Large intestine (tissue), 3 donors: ENCODE results near the gene FRAT1. TPM values are rescaled to one million over a fixed set of nuclear protein-coding genes. Genes with fewer than 3 reads are reported as not detected.
A peak's percentile ranks its signal among the peaks of the same experiment; 100 is the strongest.
"Not testable (repeated sequence)": the region's sequence is repeated elsewhere in the genome, so short reads cannot be mapped to it uniquely, and the experiment has no call there.

Experiments used
- DNase-seq, 2 donors: peaks; one replicate each; pipeline versions ENCODE4 v3.0.0 to v3.0.0-alpha.2; 2013
- H3K27ac ChIP-seq: one replicate; pipeline ENCODE4 v1.5.1; 2013; ENCODE audit warnings: low read length
- H3K27me3 ChIP-seq: 2 replicates; pipeline ENCODE4 v1.6.1; 2013; ENCODE audit warnings: low read length; ENCODE audit not compliant: control insufficient read depth, insufficient read depth
- H3K36me3 ChIP-seq: 2 replicates; pipeline ENCODE4 v1.6.1; 2013; ENCODE audit warnings: low read length; ENCODE audit not compliant: control insufficient read depth, insufficient read depth
- H3K4me1 ChIP-seq: one replicate; pipeline ENCODE4 v1.6.1; 2013; ENCODE audit warnings: low read length; ENCODE audit not compliant: control insufficient read depth, insufficient read depth
- H3K4me3 ChIP-seq: one replicate; pipeline ENCODE4 v1.5.1; 2013; ENCODE audit warnings: low read length
- H3K9me3 ChIP-seq: one replicate; pipeline ENCODE4 v1.6.1; 2013; ENCODE audit warnings: mild to moderate bottlenecking, low read depth, low read length, moderate library complexity; ENCODE audit not compliant: control insufficient read depth
- WGBS: methylation state at CpG from one replicate; pipeline ENCODE4 v1.1.5; 2013; ENCODE audit warnings: low lambda C conversion rate; ENCODE audit not compliant: insufficient coverage; 5-methylcytosine and 5-hydroxymethylcytosine counted together
- polyA plus RNA-seq: library from polyadenylated mRNA; unstranded; fragments of 120-200 nt; gene quantifications from one replicate; pipeline ENCODE4 v1.2.1, GENCODE V29; 2013

Gene FRAT1
- polyA plus RNA-seq, 1 donor: 5.6 TPM

GRCh38 chr10:97290576-97291356 lies 28.3 kb upstream of the FRAT1 start:
- H3K27me3 ChIP-seq, DNase-seq, H3K36me3 ChIP-seq, H3K9me3 ChIP-seq, H3K4me1 ChIP-seq: not testable (repeated sequence)
- no CpG with 5 or more reads among the region's 17 CpGs for WGBS
- Histone ChIP-seq H3K4me3 (peak overlapping the region; percentile 77), H3K27ac (peak overlapping the region; percentile 97)

- no peaks in the 10 kb centered on the region for H3K9me3 ChIP-seq
- H3K27ac ChIP-seq: peak overlapping the region; percentile 97
- no CpG with 5 or more reads among the region's 25 CpGs for WGBS
- H3K27me3 ChIP-seq: no peaks in the 10 kb centered on the region
- peak in 1 of 2 donors; percentile 18 for DNase-seq
- peak overlapping the region; percentile 77 for H3K4me3 ChIP-seq
- H3K36me3 ChIP-seq: peaks cover 9% of the 10 kb centered on the region
- H3K4me1 ChIP-seq: peaks cover 7% of the 10 kb centered on the region
Observed at GRCh38 chr10:97291357-97292096, 27.5 kb upstream of the FRAT1 start.

GRCh38 chr10:97292097-97292861 lies 26.8 kb upstream of the FRAT1 start, which contains the start of gene ARHGAP19:
Gene ARHGAP19, minus strand, starts transcription at chr10:97292637. Its CDS starts 10 bp downstream, at chr10:97292627.
- Histone ChIP-seq H3K4me1 (peaks cover 10% of the 10 kb centered on the region), H3K4me3 (peak within 1 kb of the TSS; percentile 77), H3K36me3 (peaks cover 3% of the 10 kb centered on the region), H3K27me3 (no peaks in the 10 kb centered on the region), H3K9me3 (no peaks in the 10 kb centered on the region), H3K27ac (peak within 1 kb of the TSS; percentile 97)
- peak; percentile 97 to 99 for DNase-seq
- no CpG with 5 or more reads among the region's 55 CpGs for WGBS

GRCh38 chr10:97292862-97293198 lies 26.2 kb upstream of the FRAT1 start:
- Histone ChIP-seq H3K9me3 (no peaks in the 10 kb centered on the region), H3K27ac (no peak overlapping the region), H3K36me3 (no peaks in the 10 kb centered on the region), H3K4me1 (peaks cover 13% of the 10 kb centered on the region), H3K4me3 (no peak overlapping the region), H3K27me3 (no peaks in the 10 kb centered on the region)
- no peak for DNase-seq
- WGBS: 79% methylated on average over 2 of the region's 3 CpGs

- Histone ChIP-seq H3K27ac (peak overlapping the region; percentile 96), H3K4me3 (no peak overlapping the region), H3K36me3 (no peaks in the 10 kb centered on the region), H3K27me3 (no peaks in the 10 kb centered on the region), H3K9me3 (no peaks in the 10 kb centered on the region), H3K4me1 (peaks cover 14% of the 10 kb centered on the region)
- DNase-seq: peak; percentile 89 to 93
- no CpG with 5 or more reads among the region's 8 CpGs for WGBS
Observed at GRCh38 chr10:97297556-97298222, 21.4 kb upstream of the FRAT1 start.

- no peak for DNase-seq
- no peaks in the 10 kb centered on the region for H3K27me3 ChIP-seq
- no peaks in the 10 kb centered on the region for H3K9me3 ChIP-seq
- H3K4me3 ChIP-seq: no peak overlapping the region
- H3K36me3 ChIP-seq: no peaks in the 10 kb centered on the region
- H3K4me1 ChIP-seq: peaks cover 14% of the 10 kb centered on the region
- peak overlapping the region; percentile 96 for H3K27ac ChIP-seq
- no CpG with 5 or more reads among the region's 3 CpGs for WGBS
Observed at GRCh38 chr10:97298223-97298571, 20.9 kb upstream of the FRAT1 start.

- no peak overlapping the region for H3K4me3 ChIP-seq
- DNase-seq: no peak
- peaks cover 14% of the 10 kb centered on the region for H3K4me1 ChIP-seq
- H3K9me3 ChIP-seq: no peaks in the 10 kb centered on the region
- H3K27ac ChIP-seq: no peak overlapping the region
- no CpG with 5 or more reads among the region's 3 CpGs for WGBS
- H3K36me3 ChIP-seq: no peaks in the 10 kb centered on the region
- H3K27me3 ChIP-seq: no peaks in the 10 kb centered on the region
Observed at GRCh38 chr10:97300980-97301379, 18.1 kb upstream of the FRAT1 start.

- peaks cover 12% of the 10 kb centered on the region for H3K4me1 ChIP-seq
- no peaks in the 10 kb centered on the region for H3K36me3 ChIP-seq
- no peaks in the 10 kb centered on the region for H3K9me3 ChIP-seq
- WGBS: no CpG with 5 or more reads among the region's 11 CpGs
- DNase-seq: no peak
- no peak overlapping the region for H3K27ac ChIP-seq
- H3K4me3 ChIP-seq: no peak overlapping the region
- H3K27me3 ChIP-seq: no peaks in the 10 kb centered on the region
Observed at GRCh38 chr10:97302088-97302791, 16.8 kb upstream of the FRAT1 start.

- Histone ChIP-seq H3K4me1 (no peaks in the 10 kb centered on the region), H3K4me3 (no peak overlapping the region), H3K27me3 (no peaks in the 10 kb centered on the region), H3K36me3 (no peaks in the 10 kb centered on the region), H3K9me3 (no peaks in the 10 kb centered on the region), H3K27ac (no peak overlapping the region)
- DNase-seq: no peak
- WGBS: no CpG with 5 or more reads among the region's 1 CpG
Observed at GRCh38 chr10:97307441-97307840, 11.6 kb upstream of the FRAT1 start.
